ENCODE results near the gene TCF4.

TCF4 gene

DNA sequence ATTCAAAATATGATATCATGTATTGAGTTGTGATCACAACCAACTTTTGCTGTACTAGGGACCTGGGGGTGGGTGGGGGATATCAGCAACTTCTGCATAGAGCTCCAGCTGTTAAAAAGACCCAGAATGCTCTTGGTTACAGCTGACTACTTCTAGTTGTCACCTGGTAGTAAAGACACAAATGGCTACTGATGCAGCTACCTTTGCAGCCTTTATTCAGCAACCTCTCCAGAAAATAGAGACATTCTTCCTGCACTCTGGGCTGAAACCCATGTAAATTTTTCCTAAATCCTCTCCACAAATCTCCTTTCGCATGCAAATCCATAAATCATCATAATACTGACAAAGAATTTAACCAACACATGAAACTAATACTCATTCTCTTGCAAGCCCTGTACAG, 238.3 kb downstream of the TCF4 start:
- no peak for DNase-seq (ENCODE audit: low read depth in 3 of 3)

DNA sequence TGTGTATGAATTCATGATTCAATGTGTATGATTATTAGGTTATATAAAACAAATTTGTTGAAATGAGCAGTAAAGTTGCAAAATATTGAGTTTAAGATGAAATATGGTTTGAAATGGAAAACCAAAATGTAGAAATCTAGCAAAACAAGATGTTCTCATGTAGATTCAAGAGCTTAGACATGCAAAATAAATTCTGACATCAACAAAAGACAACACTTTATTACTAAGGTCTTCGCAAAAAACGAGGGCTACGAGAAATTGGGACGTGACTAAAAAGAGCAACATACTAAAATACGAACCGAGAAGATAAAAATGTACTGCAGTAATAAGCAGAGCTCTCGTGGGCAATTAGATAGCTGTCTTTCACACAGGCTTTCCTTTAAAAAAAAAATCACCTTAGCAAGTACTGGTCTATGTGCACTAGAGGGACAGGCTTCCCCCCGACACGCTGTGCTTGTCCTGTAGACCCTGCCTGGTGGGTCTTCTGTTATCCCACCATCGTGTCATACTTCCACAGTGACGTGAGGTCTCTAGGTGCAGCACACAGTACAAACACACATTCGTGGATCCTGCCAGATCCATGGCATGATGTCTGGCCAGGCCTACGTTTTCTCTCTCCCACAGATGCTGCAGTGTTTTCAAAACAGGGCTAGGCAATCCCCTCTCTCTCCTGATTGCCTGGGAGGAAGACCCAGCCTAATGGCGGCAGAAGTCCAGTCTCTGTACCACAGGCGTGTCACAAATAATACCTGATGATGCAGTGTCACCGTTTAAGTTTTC, 240.8 kb downstream of the TCF4 start:
- no peak for DNase-seq (ENCODE audit: low read depth in 3 of 3)

DNA sequence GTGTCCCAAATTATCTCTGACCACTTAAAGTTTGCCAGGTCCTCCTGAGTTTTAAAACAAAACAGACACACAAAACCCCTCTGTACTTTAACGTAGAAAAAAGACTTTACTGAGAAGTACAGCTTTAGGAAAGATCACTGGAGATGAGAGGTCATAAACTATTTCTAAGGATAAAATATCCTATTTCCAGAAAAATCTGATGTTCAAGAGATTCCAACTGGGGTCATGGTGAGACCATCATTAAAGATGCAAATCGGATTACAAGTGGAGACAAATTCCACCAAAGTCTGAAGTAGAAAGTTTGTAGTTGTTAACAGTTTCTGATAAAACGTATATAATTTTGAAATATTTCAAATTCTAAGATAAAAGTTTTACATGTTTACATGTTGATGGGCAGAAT, 241.6 kb downstream of the TCF4 start:
- DNase-seq (ENCODE audit: low read depth in 3 of 3): no peak

DNA sequence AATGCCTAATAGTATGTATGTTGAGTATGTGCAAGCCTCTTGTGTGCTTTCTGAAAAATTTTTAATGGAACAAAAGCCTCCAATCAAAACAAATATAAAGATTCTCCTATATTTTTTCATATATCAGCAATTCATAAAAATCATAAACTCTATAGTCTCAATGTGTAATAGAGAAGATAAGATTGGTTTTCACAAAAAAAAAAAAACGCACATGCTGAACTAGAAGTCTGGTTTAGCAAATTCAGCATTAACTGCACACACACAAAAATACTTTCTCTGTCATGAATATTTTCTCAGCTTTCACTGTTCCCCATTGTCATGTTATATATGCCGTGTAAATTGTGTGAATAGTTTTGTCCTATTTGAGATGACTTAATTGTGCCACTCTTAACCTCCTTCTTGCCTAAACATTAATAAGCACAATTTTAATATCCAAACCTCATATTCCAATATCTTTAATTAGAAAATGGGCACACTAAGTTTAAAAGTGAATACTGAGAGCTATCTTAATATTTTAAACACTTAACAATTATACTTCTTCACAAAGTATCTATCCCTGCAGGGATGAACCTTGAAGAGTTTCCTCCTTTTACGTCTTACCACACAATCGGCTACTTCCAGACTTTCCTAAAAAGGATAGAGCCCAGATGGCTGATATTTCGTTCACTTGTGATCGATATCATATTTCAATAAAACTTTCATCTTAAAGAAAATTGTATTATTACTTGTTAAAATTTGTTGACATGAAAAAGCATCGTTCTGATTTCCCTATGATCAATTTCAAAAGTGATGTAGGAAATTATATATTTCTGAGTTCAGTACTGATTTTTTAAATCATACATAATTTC, 242.7 kb downstream of the TCF4 start:
- no peak for DNase-seq (ENCODE audit: low read depth in 3 of 3)

DNA sequence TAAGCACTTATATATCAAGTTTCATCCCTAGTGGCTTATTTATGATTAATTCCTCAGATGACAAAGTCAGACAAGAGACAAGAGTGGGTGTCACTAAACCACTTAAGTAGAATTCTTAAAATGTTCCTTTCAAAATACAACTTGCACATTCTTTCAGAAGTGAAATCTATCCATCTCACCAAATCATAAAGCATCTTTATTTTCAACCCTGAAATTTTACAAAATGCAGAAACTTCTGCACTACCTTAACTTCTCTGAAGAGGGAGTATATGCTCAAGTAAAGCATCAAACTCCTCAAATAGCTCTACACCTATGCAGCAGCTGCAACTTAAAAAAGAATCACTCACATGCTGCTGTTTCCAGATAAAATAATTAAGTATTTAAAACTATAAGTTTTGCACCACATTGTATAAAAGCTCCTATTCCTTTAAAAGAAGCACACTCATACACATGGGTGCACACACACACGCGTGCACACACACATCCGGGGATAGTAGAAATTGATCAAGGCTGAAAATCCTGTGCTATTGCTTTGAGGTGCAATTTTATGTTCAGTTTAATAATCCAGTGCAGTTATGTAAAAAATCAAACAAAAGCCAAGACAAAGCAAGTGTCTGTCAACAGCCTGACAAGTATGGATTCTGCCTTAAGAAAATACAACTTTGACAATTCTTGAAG, 244.5 kb downstream of the TCF4 start:
- no peak for DNase-seq (ENCODE audit: low read depth in 3 of 3)

DNA sequence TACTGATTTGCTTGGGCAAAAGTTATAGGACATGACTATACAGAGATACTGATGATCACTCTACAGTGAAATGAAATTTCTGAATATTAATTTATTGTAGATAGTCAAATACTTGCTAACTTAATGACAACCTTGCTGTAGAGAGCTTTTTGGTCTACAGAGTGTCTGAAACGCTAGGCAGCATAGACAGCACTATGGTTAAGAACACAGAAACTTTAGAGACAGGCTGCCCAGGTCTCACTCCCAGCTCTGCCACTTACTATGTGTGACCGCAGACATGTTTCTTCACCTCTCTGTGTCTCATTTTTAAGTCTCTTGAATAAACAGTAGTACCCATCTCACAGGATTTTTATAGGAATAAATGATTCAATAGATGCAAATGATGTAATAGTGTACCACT, 247.0 kb downstream of the TCF4 start:
- no peak for DNase-seq (ENCODE audit: low read depth in 3 of 3)

DNA sequence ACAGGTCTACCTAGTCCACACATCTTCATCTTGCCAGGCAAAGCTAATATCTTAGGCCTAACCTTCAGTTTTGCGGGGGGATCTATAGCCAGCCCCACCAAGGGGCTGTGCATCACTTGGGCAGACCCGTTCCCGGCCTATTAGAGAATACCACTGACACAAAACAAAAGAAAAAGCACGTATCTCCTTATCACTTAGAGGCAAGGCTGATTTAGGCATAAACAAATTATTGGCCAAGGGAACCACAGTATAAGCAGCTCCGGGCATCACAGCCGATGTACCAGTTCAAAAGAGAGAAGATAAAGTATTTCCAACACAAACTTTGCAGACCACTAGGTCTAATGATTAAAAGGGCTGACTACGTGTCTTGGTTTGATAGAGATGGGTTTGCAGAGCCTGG, 248.0 kb downstream of the TCF4 start:
- no peak for DNase-seq (ENCODE audit: low read depth in 3 of 3)

DNA sequence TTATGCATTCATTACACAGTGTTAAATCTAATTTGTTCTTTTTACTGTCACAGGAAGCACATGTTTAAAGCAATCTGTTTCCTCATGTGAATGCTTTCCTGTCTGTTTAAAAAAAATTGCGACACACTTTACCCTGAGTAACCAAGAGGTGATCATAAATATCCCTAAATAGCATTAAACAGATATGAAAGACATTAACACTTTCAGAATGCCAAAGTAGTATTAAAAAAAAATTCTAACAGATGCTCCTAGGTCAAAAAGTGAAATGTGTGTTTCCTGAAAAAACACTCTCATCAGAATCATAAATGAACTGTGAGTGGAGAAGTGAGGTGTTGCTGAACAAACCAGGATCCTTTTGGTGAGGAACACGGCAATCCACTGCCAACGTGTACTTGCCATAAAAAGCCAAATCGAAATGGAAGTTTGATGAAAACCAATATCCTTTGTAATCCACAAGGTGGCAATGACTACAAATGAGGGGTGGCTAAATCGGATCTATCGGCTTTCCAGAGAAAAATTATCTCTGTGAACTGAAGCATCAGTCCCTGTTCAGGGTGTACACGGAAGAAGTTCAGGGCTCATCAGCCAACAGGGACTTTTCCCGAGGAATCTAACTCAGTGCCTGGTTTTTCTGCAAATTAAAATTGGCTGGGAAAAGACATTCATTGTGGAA, 248.9 kb downstream of the TCF4 start:
- no peak for DNase-seq (ENCODE audit: low read depth in 3 of 3)

DNA sequence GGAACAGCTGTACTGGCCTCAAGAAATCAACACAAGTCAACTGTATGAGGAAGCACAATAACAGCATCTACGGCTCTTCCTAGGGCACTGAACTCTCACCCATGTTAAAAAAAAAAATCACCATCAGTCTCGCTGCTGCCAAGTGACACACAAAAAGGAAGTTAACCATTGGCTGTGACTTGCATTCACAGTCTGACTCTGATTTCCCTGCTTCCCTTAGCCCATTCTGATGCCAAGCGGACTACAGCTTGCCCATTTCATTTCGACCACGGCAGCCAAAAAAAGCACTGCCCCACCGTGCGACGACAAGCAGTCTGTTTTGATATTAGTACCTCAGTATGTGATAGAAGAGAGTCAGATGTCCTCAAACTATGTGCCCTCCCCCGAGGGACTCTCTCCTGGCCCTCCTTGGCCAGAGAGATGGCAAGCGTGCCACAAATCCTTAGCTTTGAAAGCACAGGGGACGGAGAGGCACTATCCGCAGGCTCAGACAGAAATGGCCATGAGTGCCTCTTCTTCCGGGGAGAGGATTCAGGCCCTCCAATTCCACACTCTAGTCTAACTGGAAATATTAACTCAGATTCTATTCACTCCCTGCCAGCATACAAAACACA, 250.0 kb downstream of the TCF4 start:
- DNase-seq (ENCODE audit: low read depth in 3 of 3): no peak

DNA sequence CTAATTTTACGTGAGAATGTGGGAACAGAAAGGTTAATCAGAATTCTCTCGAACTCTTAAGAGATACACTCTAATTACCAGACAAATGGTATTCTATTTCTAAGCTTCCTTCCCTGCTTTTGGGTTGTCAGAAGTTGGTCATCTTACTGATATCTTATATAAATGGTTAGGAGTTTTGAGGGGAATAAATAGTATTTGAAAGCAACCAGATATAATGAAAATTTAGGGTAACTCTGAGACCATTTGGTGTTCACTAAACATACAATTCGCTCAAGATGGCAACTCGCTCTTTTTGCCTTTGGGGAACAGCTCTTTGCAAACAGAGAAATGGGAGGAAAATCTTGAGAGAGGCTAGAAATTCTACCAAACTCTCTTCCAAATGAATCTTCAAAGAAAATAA, 250.9 kb downstream of the TCF4 start:
- DNase-seq (ENCODE audit: low read depth in 3 of 3): no peak

DNA sequence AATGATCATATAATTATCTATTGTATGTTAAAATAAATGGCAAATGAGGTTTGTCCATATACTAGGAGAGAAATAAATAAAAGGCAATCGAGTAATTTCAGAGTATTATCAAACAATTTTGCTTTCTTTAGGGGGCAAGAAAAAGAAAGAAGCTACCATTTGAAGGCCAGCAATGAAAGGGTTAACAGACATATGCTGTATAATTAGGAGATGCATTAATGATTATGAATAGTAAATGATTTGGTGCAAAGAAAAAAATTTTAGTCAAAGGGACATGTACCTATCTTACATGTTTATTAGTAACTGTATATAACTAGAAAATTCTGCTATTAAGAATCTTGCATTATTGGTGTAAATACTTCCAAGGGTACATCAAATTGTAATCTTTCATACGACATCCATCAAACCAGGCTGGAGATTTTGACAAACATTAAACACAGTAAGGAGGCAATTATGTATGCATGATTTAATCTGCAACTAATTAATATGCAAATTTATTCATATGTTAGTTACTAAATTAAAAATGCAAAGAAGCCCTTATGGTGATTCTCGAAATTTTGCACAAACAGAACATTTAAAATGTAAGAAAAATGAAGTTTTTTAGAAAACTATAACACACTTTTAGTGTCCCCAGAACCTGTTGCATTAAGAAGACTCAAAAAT, 251.4 kb downstream of the TCF4 start:
- no peak for DNase-seq (ENCODE audit: low read depth in 3 of 3)

DNA sequence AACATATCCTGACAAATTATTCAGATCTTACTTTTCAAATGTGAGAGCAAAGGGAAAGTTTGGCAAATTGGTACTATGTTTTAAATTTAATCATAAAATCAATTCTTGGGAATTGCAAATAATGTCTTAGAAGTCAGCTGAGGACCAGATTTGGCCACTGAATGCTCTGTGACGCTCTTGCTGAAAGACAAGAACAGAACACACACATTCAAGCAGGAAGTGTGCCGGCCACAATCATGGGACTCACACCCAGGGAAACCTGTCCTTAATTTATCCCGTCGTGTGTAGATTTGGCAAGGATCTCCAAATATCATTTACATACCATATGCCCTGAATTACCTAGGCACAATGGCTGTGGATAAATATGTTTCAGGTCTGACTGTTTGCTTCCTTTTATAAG, 253.1 kb downstream of the TCF4 start:
- no peak for DNase-seq (ENCODE audit: low read depth in 3 of 3)

DNA sequence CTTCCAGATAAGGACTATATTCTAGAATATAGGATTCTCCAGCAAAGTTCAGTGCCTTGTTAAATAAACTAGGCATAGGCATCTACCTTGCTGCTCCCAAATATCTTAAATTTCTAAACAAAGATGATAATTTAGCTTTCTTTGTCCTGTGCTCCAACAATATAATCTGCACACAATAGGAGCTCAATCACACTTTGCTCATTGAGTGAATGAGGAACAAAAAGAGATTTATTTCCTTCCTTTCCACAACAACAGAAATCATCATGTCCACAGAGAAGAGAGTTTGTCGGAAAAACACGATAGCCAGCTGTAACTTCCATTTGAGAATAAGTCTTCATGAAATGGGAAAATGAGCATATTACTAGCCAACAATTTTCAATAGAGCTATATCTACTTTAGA, 256.7 kb downstream of the TCF4 start:
- DNase-seq (ENCODE audit: low read depth in 3 of 3): no peak

DNA sequence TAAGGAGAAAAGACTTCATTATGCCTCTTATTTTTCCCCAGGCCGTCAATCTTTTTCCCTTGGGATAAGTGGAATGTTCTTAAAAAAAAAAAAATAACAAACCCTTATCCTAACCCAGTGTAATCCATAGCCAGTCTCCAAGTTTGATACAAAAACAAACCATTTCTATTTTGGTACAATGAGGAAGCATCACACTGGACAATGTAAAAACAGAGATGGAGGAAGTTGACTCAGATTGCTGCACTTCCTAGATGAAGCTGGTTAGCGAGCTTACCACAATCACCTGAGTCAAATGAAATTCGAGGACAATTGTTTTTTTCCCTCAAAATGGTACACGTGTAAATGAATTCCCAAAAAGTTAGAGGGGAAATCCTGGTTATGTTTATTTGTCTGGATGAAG, 259.7 kb downstream of the TCF4 start:
- no peak for DNase-seq (ENCODE audit: low read depth in 3 of 3)

DNA sequence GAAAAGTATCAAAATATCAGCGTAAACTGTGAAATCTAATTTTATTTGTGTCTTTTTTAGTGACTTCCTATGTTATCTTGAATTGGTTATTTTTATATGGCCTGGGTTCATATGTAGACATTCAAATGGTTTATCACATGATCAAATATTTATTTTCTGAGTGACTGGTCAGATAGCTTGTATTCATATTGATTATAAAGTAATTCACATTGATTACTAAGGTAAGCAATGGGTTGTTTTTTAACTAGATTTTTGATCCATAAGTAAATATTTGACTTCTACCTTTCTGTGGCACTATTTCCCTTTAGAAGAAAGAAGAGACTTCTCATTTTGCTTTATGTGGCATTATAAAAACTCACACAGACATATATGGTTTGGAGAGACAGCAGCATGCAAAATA, 260.5 kb downstream of the TCF4 start:
- DNase-seq (ENCODE audit: low read depth in 3 of 3): no peak

DNA sequence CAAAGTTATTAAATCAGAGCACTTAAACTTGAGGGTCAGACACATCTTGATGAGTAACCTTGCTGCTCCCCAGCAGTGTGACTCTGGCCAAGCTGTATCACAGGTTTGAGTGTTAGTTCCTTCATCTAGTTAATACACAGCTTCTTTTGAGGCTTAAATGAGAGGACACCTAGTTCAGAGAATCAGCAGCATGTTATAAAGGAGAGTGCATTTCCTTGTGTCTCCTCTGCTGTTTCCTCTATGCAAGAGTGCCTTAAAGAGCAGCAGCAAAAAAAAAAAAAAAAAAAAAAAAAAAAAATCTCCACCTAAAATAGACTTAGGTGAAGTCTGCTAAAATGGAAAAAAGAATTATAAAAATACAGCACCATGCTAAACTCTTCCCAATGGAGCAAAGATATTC, 261.9 kb downstream of the TCF4 start:
- no peak for DNase-seq (ENCODE audit: low read depth in 3 of 3)

DNA sequence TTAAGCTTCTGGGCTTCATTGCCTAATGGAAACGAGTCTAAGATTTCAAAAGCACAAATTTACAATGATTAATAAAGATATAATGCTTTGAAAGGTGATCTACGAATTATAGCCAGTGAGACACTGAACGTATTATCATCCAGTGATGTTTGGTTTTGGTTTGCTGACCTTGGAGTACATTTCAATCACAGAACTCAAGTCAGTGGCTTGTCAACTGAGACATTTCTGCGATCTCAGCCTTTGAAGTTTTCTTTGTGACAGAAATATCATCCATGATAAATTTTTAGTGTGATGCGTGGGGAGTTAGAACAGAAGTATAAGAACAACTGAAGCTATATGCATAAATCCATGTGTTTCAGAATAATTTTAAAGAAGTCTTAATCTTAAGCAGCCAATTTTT, 263.8 kb downstream of the TCF4 start:
- no peak for DNase-seq (ENCODE audit: low read depth in 3 of 3)

DNA sequence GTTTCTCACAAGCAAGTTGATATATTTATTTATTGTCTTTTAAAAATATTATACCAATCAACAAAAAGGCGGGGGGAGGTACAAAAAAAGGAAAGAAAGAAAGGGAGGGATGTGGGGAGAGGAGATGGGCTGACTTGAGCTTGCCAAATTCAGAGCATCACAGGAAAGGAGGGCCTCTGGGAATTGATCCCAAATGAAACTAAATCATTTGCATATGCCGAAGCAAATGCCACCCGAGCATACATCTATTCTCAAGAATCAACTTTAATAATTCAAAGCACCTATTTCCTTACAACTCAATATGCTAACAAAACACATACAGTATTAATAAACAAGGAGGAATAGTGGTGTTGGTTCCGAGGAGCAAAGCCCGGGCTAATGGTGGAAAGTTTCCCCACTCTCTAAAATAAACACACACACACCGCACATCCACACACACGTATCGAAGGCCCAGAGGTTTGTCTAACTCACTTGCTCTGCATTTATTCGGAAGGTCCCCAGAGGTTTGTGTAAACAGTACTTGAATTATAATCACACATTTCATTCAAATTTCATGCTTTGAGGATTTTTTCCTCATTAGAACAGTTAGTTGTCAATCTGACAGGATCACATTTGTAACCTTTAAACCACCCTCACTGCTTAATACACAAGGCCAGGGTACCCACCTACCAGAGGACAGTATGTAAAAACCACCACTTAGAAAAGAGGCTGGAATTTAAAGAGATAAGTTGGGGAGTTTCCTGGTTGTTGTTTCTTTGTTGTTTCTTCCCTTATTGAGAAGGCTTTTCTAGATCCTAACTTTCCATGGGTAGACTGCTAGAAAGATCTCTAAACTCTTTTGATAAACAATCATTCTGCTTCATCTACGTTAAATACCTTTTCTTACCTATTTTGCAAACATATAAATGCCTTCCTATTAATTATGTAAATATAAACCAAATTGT, 264.7 kb downstream of the TCF4 start:
- no peak for DNase-seq (ENCODE audit: low read depth in 3 of 3)

DNA sequence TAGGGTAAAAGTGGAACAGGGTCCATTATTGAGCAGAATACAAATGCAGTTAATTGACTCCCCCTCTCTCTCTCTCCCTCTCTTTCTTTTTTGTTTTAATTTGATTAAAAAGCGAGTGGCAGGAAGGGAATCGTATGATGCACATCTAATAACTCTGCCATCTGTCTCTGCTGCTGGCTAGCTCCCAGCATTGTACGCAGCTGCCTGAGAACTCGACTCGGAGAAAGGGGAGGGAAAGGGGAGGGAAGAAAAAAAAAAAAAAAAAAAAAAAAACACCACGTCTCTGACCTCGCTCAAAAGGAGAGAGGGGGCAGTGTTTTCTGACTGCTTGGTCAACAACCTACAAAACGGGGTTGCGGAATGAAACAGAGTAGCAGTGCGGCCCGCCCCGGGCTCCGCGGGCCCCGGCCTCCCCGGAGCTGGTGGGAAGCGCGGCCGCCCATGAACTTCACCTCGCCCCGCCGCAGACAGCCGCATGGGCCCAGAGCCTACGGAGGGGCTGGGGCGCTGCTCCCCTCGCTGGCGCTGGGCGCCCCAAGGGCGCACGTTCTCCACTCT, 265.7 kb downstream of the TCF4 start:
- DNase-seq (ENCODE audit: low read depth in 3 of 3): no peak
